Measurements from ENCODE around the gene HTRA3. TPM values are rescaled to one million over a fixed set of nuclear protein-coding genes. Genes with fewer than 3 reads are reported as not detected.

Gene HTRA3
- total and polyA plus RNA-seq, 2 donors, result 1.5 to 2.1 TPM

GRCh38 chr4:8286719-8287342, 17.3 kb downstream of the HTRA3 start:
- 95% methylated on average over 15 of the region's 15 CpGs for WGBS
- DNase-seq (ENCODE audit: low read depth in 6 of 9, low spot score in 9 of 9), result no peak
- H3K27ac ChIP-seq (ENCODE audit: low read depth in 1 of 2, low read length in 1 of 2), result no peak overlapping the region
- H3K9me3 ChIP-seq (ENCODE audit: control insufficient read depth in 2 of 2, insufficient read depth in 1 of 2, low read length in 1 of 2), result peaks cover 0 to 1% of the 10 kb centered on the region in 2 donors
- peaks cover 0 to 4% of the 10 kb centered on the region in 2 donors for H3K4me1 ChIP-seq (ENCODE audit: control insufficient read depth in 2 of 2, insufficient read depth in 2 of 2, low read length in 2 of 2)
- H3K36me3 ChIP-seq (ENCODE audit: control insufficient read depth in 2 of 2, insufficient read depth in 2 of 2, low read length in 1 of 2), result no peaks in the 10 kb centered on the region
- no peak overlapping the region for H3K4me3 ChIP-seq (ENCODE audit: low read length in 2 of 2)
- no peaks in the 10 kb centered on the region for H3K27me3 ChIP-seq (ENCODE audit: control insufficient read depth in 2 of 2, insufficient read depth in 1 of 2, low read length in 1 of 2)

GRCh38 chr4:8287343-8288280, 18.1 kb downstream of the HTRA3 start:
- WGBS, result 97% methylated on average over 18 of the region's 18 CpGs
- peaks cover 0 to 1% of the 10 kb centered on the region in 2 donors for H3K9me3 ChIP-seq (ENCODE audit: control insufficient read depth in 2 of 2, insufficient read depth in 1 of 2, low read length in 1 of 2)
- peaks cover 0 to 4% of the 10 kb centered on the region in 2 donors for H3K4me1 ChIP-seq (ENCODE audit: control insufficient read depth in 2 of 2, insufficient read depth in 2 of 2, low read length in 2 of 2)
- no peak overlapping the region for H3K27ac ChIP-seq (ENCODE audit: low read depth in 1 of 2, low read length in 1 of 2)
- H3K27me3 ChIP-seq (ENCODE audit: control insufficient read depth in 2 of 2, insufficient read depth in 1 of 2, low read length in 1 of 2), result no peaks in the 10 kb centered on the region
- H3K36me3 ChIP-seq (ENCODE audit: control insufficient read depth in 2 of 2, insufficient read depth in 2 of 2, low read length in 1 of 2), result no peaks in the 10 kb centered on the region
- H3K4me3 ChIP-seq (ENCODE audit: low read length in 2 of 2), result no peak overlapping the region
- DNase-seq (ENCODE audit: low read depth in 6 of 9, low spot score in 9 of 9), result no peak

DNA sequence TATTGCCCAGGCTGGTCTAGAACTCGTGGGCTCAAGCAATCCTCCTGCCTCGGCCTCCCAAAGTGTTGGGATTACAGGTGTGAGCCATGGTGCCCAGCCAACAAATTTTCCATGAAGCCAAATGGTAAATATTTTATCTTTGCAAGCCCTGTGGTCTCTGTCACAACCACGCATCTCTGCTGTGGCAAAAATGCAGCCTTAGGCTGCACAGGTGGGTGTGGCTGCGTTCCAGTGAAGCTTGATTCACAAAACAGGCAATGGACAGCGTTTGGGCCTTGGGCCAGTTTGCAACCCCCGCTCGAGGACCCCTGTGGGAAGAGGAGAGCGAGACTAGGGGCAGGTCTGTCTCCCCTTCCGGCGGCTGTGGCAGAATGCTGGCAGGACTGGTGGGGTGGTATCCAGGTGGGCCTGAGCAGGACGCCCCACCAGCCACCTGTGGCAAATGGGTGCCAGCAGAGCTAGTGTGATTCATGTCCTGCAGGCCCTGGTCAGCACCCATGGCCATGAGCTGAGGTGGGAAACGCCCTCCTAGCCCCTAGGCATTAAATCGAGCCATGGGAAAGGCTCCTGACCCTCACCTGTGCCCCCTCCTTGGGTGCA, 19.7 kb downstream of the HTRA3 start:
- H3K9me3 ChIP-seq (ENCODE audit: control insufficient read depth in 2 of 2, insufficient read depth in 1 of 2, low read length in 1 of 2), result peaks cover 0 to 1% of the 10 kb centered on the region in 2 donors
- WGBS, result 85% methylated on average over 13 of the region's 13 CpGs
- no peaks in the 10 kb centered on the region for H3K27me3 ChIP-seq (ENCODE audit: control insufficient read depth in 2 of 2, insufficient read depth in 1 of 2, low read length in 1 of 2)
- no peaks in the 10 kb centered on the region for H3K4me1 ChIP-seq (ENCODE audit: control insufficient read depth in 2 of 2, insufficient read depth in 2 of 2, low read length in 2 of 2)
- H3K36me3 ChIP-seq (ENCODE audit: control insufficient read depth in 2 of 2, insufficient read depth in 2 of 2, low read length in 1 of 2), result no peaks in the 10 kb centered on the region
- no peak overlapping the region for H3K27ac ChIP-seq (ENCODE audit: low read depth in 1 of 2, low read length in 1 of 2)
- no peak overlapping the region for H3K4me3 ChIP-seq (ENCODE audit: low read length in 2 of 2)
- no peak for DNase-seq (ENCODE audit: low read depth in 6 of 9, low spot score in 9 of 9)

- H3K27me3 ChIP-seq (ENCODE audit: control insufficient read depth in 2 of 2, insufficient read depth in 1 of 2, low read length in 1 of 2), result no peaks in the 10 kb centered on the region
- no peak for DNase-seq (ENCODE audit: low read depth in 6 of 9, low spot score in 9 of 9)
- H3K9me3 ChIP-seq (ENCODE audit: control insufficient read depth in 2 of 2, insufficient read depth in 1 of 2, low read length in 1 of 2), result peaks cover 0 to 1% of the 10 kb centered on the region in 2 donors
- H3K36me3 ChIP-seq (ENCODE audit: control insufficient read depth in 2 of 2, insufficient read depth in 2 of 2, low read length in 1 of 2), result no peaks in the 10 kb centered on the region
- no peak overlapping the region for H3K4me3 ChIP-seq (ENCODE audit: low read length in 2 of 2)
- WGBS, result 94% methylated on average over 29 of the region's 29 CpGs
- H3K27ac ChIP-seq (ENCODE audit: low read depth in 1 of 2, low read length in 1 of 2), result no peak overlapping the region
- H3K4me1 ChIP-seq (ENCODE audit: control insufficient read depth in 2 of 2, insufficient read depth in 2 of 2, low read length in 2 of 2), result no peaks in the 10 kb centered on the region
Measured at GRCh38 chr4:8289956-8290700, 20.6 kb downstream of the HTRA3 start.

- no peaks in the 10 kb centered on the region for H3K27me3 ChIP-seq (ENCODE audit: control insufficient read depth in 2 of 2, insufficient read depth in 1 of 2, low read length in 1 of 2)
- 80% methylated on average over 8 of the region's 8 CpGs for WGBS
- no peak overlapping the region for H3K27ac ChIP-seq (ENCODE audit: low read depth in 1 of 2, low read length in 1 of 2)
- no peaks in the 10 kb centered on the region for H3K4me1 ChIP-seq (ENCODE audit: control insufficient read depth in 2 of 2, insufficient read depth in 2 of 2, low read length in 2 of 2)
- H3K4me3 ChIP-seq (ENCODE audit: low read length in 2 of 2), result no peak overlapping the region
- peaks cover 0 to 1% of the 10 kb centered on the region in 2 donors for H3K9me3 ChIP-seq (ENCODE audit: control insufficient read depth in 2 of 2, insufficient read depth in 1 of 2, low read length in 1 of 2)
- DNase-seq (ENCODE audit: low read depth in 6 of 9, low spot score in 9 of 9), result no peak
- H3K36me3 ChIP-seq (ENCODE audit: control insufficient read depth in 2 of 2, insufficient read depth in 2 of 2, low read length in 1 of 2), result no peaks in the 10 kb centered on the region
Measured at GRCh38 chr4:8290701-8290970, 21.1 kb downstream of the HTRA3 start.

DNA sequence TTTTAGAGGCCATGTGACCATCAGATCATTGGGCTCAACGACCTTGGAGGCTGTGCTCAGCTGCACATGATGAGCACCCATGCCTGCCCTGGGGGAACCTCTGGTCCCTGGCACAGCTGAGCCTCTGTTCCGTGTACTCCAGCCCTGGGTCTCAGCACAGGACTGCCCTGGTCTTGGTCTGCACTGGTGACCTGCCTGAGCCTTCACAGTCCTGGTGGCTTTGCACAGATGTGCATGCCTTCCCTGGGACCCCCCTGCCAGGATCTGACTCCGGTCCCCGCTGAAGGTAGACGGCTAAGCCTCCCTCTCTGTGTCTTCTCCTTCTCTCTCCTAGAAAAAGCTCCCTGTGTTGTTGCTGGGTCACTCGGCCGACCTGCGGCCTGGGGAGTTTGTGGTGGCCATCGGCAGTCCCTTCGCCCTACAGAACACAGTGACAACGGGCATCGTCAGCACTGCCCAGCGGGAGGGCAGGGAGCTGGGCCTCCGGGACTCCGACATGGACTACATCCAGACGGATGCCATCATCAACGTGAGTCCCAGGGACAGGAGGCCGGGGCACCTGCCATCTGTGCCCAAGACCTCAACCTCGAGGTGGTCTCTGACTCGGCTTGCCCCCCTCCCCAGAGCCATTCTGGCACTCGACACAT, 21.6 kb downstream of the HTRA3 start:
- Histone ChIP-seq H3K9me3 (ENCODE audit: control insufficient read depth in 2 of 2, insufficient read depth in 1 of 2, low read length in 1 of 2) (peaks cover 0 to 1% of the 10 kb centered on the region in 2 donors), H3K4me1 (ENCODE audit: control insufficient read depth in 2 of 2, insufficient read depth in 2 of 2, low read length in 2 of 2) (no peaks in the 10 kb centered on the region), H3K27ac (ENCODE audit: low read depth in 1 of 2, low read length in 1 of 2) (no peak overlapping the region), H3K4me3 (ENCODE audit: low read length in 2 of 2) (no peak overlapping the region), H3K36me3 (ENCODE audit: control insufficient read depth in 2 of 2, insufficient read depth in 2 of 2, low read length in 1 of 2) (no peaks in the 10 kb centered on the region), H3K27me3 (ENCODE audit: control insufficient read depth in 2 of 2, insufficient read depth in 1 of 2, low read length in 1 of 2) (no peaks in the 10 kb centered on the region)
- no peak for DNase-seq (ENCODE audit: low read depth in 6 of 9, low spot score in 9 of 9)
- 93% methylated on average over 21 of the region's 21 CpGs for WGBS

DNA sequence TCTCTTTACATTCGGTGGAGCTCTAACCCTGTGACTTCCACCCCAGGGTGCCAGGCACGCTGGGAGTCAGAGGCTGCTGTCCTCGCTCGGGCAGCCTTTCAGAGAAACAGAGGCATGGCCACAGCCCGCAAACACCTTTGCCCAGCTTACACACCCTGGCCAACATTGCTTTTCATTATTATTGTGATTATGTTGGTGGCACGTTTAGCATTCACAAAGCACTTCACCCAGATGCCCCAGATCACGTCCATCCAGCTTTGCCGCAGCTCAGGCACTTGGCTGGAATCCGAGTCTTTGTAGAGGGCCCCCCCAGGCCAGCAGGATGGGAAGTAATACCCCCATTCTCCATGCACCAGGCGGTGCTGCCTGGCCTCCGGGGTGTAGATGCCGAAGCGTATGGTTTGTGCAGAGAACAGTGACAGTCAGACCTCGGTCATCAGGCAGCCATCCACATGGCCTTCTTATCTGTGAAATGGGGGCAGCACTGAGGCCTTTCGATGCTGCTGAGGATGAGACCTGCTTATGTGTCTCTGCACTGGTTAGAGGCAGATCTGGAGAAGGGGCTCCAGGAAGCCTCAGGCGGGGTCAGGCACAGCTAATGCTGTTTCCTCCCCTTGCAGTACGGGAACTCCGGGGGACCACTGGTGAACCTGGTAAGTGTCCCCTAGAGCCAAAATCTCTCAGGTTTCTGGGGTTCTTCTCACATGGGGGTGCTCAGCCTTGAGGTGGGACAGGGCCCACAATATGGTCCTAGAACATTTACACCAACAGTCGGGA, 22.3 kb downstream of the HTRA3 start:
- Histone ChIP-seq H3K4me1 (ENCODE audit: control insufficient read depth in 2 of 2, insufficient read depth in 2 of 2, low read length in 2 of 2) (no peaks in the 10 kb centered on the region), H3K27me3 (ENCODE audit: control insufficient read depth in 2 of 2, insufficient read depth in 1 of 2, low read length in 1 of 2) (no peaks in the 10 kb centered on the region), H3K36me3 (ENCODE audit: control insufficient read depth in 2 of 2, insufficient read depth in 2 of 2, low read length in 1 of 2) (no peaks in the 10 kb centered on the region), H3K27ac (ENCODE audit: low read depth in 1 of 2, low read length in 1 of 2) (no peak overlapping the region), H3K9me3 (ENCODE audit: control insufficient read depth in 2 of 2, insufficient read depth in 1 of 2, low read length in 1 of 2) (peaks cover 0 to 1% of the 10 kb centered on the region in 2 donors), H3K4me3 (ENCODE audit: low read length in 2 of 2) (no peak overlapping the region)
- no peak for DNase-seq (ENCODE audit: low read depth in 6 of 9, low spot score in 9 of 9)
- 97% methylated on average over 19 of the region's 19 CpGs for whole genome bisulfite sequencing

- Histone ChIP-seq H3K9me3 (ENCODE audit: control insufficient read depth in 2 of 2, insufficient read depth in 1 of 2, low read length in 1 of 2) (peaks cover 0 to 1% of the 10 kb centered on the region in 2 donors), H3K4me1 (ENCODE audit: control insufficient read depth in 2 of 2, insufficient read depth in 2 of 2, low read length in 2 of 2) (no peaks in the 10 kb centered on the region), H3K27me3 (ENCODE audit: control insufficient read depth in 2 of 2, insufficient read depth in 1 of 2, low read length in 1 of 2) (no peaks in the 10 kb centered on the region), H3K36me3 (ENCODE audit: control insufficient read depth in 2 of 2, insufficient read depth in 2 of 2, low read length in 1 of 2) (no peaks in the 10 kb centered on the region), H3K27ac (ENCODE audit: low read depth in 1 of 2, low read length in 1 of 2) (no peak overlapping the region), H3K4me3 (ENCODE audit: low read length in 2 of 2) (no peak overlapping the region)
- WGBS, result 93% methylated on average over 8 of the region's 8 CpGs
- no peak for DNase-seq (ENCODE audit: low read depth in 6 of 9, low spot score in 9 of 9)
Measured at GRCh38 chr4:8292478-8293107, 23.0 kb downstream of the HTRA3 start.

Data from thymus (tissue), 11 donors.